Thyroid gland (tissue), 4 donors: ENCODE measurements around the gene ADH7. TPM values are rescaled to one million over a fixed set of nuclear protein-coding genes. Genes with fewer than 3 reads are reported as not detected.

Experiments
- DNase-seq, 2 donors: peaks; one replicate each; pipeline ENCODE4 v3.0.0-alpha.2; 2019
- H3K27ac ChIP-seq, 3 donors: fragments of 200-600 bp; sonication (generic); 1 replicate in 2 of 3; 2 replicates in 1 of 3; pipeline ENCODE4 v1.5.1; 2016 to 2019; ENCODE audit warnings: mild to moderate bottlenecking in 1 of 3, moderate library complexity in 1 of 3
- H3K27me3 ChIP-seq: fragments of 200-600 bp; sonication (generic); one replicate; pipeline ENCODE4 v1.5.1; 2019
- H3K36me3 ChIP-seq, 2 donors: fragments of 200-600 bp; sonication (generic); one replicate each; pipeline ENCODE4 v1.5.1; 2016 to 2019
- H3K4me1 ChIP-seq, 2 donors: fragments of 200-600 bp; sonication (generic); one replicate each; pipeline ENCODE4 v1.5.1; 2017 to 2019
- H3K4me3 ChIP-seq, 3 donors: fragments of 200-600 bp; sonication (generic); replicated peaks in 1 of 3; 1 replicate in 2 of 3; 2 replicates in 1 of 3; pipeline ENCODE4 v1.5.1; 2016; ENCODE audit warnings: mild to moderate bottlenecking in 1 of 3
- H3K9me3 ChIP-seq: fragments of 200-600 bp; sonication (generic); one replicate; pipeline ENCODE4 v1.5.1; 2017
- CTCF ChIP-seq, 6 experiments: fragments of 200-600 bp in 3 of 6; fragments of 450-650 bp in 3 of 6; sonication (generic) in 3 of 6; IDR thresholded peaks; one replicate each; pipeline ENCODE4 v1.5.1; 2016 to 2019; ENCODE audit warnings: antibody characterized with exemption in 6 of 6, mild to moderate bottlenecking in 2 of 6, inconsistent platforms in 1 of 6, moderate library complexity in 1 of 6
- POLR2A ChIP-seq, 2 donors: fragments of 450-650 bp; IDR thresholded peaks; one replicate each; pipeline ENCODE4 v1.6.1; 2017; ENCODE audit warnings: antibody characterized with exemption in 2 of 2, mild to moderate bottlenecking in 2 of 2, moderate library complexity in 1 of 2
- WGBS, 2 donors: methylation state at CpG; one replicate each; pipeline ENCODE4 v1.1.5; 2017; 5-methylcytosine and 5-hydroxymethylcytosine counted together
- intact Hi-C: fragments of 100-400 bp; cut with DNase I; formaldehyde crosslinking; loops from one replicate; pipeline ENCODE4 v1.15.1; 2023
- total RNA-seq, 4 donors: library from RNA; depleted of rRNA; stranded (reverse); fragments of >200 nt; gene quantifications; one replicate each; pipeline ENCODE4 v1.2.3, GENCODE V29; 2016

Gene ADH7
- total RNA-seq, 4 donors from 2014 or later = not detected

GRCh38 chr4:99447079-99447478 lies 11.9 kb upstream of the ADH7 start:
- Histone ChIP-seq H3K36me3 (no peaks in the 10 kb centered on the region), H3K4me1 (peaks cover 20 to 22% of the 10 kb centered on the region in 2 donors), H3K4me3 (no peak overlapping the region), H3K27me3 (no peaks in the 10 kb centered on the region), H3K9me3 (no peaks in the 10 kb centered on the region), H3K27ac (peak overlapping the region; percentile 56 to 90 (median 78))
- WGBS, 2 donors = 7 to 10% methylated on average over 3 of the region's 3 CpGs
- DNase-seq = peak; percentile 52 to 53
- intact Hi-C loops = no loop called here
- TF ChIP-seq POLR2A (IDR thresholded peaks at IDR 0.05) (peak in 1 of 2 donors; percentile 44), CTCF (IDR thresholded peaks at IDR 0.05) (no peak)

GRCh38 chr4:99438405-99438780 lies 3.3 kb upstream of the ADH7 start:
- Histone ChIP-seq H3K36me3 (no peaks in the 10 kb centered on the region), H3K4me3 (no peak overlapping the region), H3K27ac (no peak overlapping the region), H3K9me3 (no peaks in the 10 kb centered on the region), H3K27me3 (no peaks in the 10 kb centered on the region), H3K4me1 (peaks cover 0 to 7% of the 10 kb centered on the region in 2 donors)
- intact Hi-C loops = no loop called here
- no peak for DNase-seq
- no peak for TF ChIP-seq CTCF (IDR thresholded peaks at IDR 0.05)
- 82 to 88% methylated on average over 4 of the region's 4 CpGs for WGBS, 2 donors

GRCh38 chr4:99437723-99438404 lies 2.7 kb upstream of the ADH7 start:
- Histone ChIP-seq H3K9me3 (no peaks in the 10 kb centered on the region), H3K27me3 (no peaks in the 10 kb centered on the region), H3K36me3 (no peaks in the 10 kb centered on the region), H3K4me1 (peaks cover 0 to 6% of the 10 kb centered on the region in 2 donors), H3K27ac (no peak overlapping the region), H3K4me3 (no peak overlapping the region)
- WGBS, 2 donors = 83 to 91% methylated on average over 5 of the region's 5 CpGs
- DNase-seq = no peak
- intact Hi-C loops = no loop called here
- no peak for TF ChIP-seq POLR2A (IDR thresholded peaks at IDR 0.05)
- TF ChIP-seq CTCF (IDR thresholded peaks at IDR 0.05) = no peak

GRCh38 chr4:99436976-99437722 lies 2.0 kb upstream of the ADH7 start:
- 91 to 95% methylated on average over 3 of the region's 3 CpGs for WGBS, 2 donors
- H3K27ac ChIP-seq = no peak overlapping the region

More at GRCh38 chr4:99436976-99437722, 2.0 kb upstream of the ADH7 start:
- H3K36me3 ChIP-seq = no peaks in the 10 kb centered on the region
- no peak for DNase-seq
- no peaks in the 10 kb centered on the region for H3K4me1 ChIP-seq
- no peaks in the 10 kb centered on the region for H3K9me3 ChIP-seq
- no peak for TF ChIP-seq POLR2A (IDR thresholded peaks at IDR 0.05)
- no peak for TF ChIP-seq CTCF (IDR thresholded peaks at IDR 0.05)
- intact Hi-C loops = no loop called here
- no peaks in the 10 kb centered on the region for H3K27me3 ChIP-seq
- H3K4me3 ChIP-seq = no peak overlapping the region
